Prostate gland (tissue), 2 donors: ENCODE measurements around the gene GRB10. TPM values are rescaled to one million over a fixed set of nuclear protein-coding genes. Genes with fewer than 3 reads are reported as not detected.

Experiments used
- DNase-seq: peaks from one replicate; pipeline ENCODE4 v3.0.0-alpha.2; 2019; ENCODE audit warnings: low spot score
- H3K27ac ChIP-seq, 2 donors: fragments of 200-600 bp; sonication (generic); 2 replicates each; pipeline ENCODE4 v1.5.1; 2017 to 2019
- H3K27me3 ChIP-seq: fragments of 200-600 bp; sonication (generic); replicated peaks from 2 replicates; pipeline ENCODE4 v1.5.1; 2019; ENCODE audit not compliant: insufficient read depth
- H3K36me3 ChIP-seq, 2 donors: fragments of 200-600 bp; sonication (generic); 1 replicate in 1 of 2; 2 replicates in 1 of 2; pipeline versions ENCODE4 v1.5.1 to v1.8.1; 2017 to 2019
- H3K4me1 ChIP-seq: fragments of 200-600 bp; sonication (generic); replicated peaks from 2 replicates; pipeline ENCODE4 v1.5.1; 2019
- H3K4me3 ChIP-seq, 2 donors: fragments of 200-600 bp; sonication (generic); 2 replicates each; pipeline ENCODE4 v1.5.1; 2017 to 2019
- H3K9me3 ChIP-seq: fragments of 200-600 bp; sonication (generic); 2 replicates; pipeline ENCODE4 v1.5.1; 2017
- CTCF ChIP-seq, 4 experiments: fragments of 200-600 bp in 2 of 4; fragments of 450-650 bp in 2 of 4; sonication (generic) in 2 of 4; IDR thresholded peaks; 1 replicate in 3 of 4; 2 replicates in 1 of 4; pipeline ENCODE4 v1.5.1; 2016 to 2019; ENCODE audit warnings: antibody characterized with exemption in 4 of 4, mild to moderate bottlenecking in 2 of 4, moderate library complexity in 2 of 4
- POLR2A ChIP-seq: fragments of 450-650 bp; IDR thresholded peaks from one replicate; pipeline ENCODE4 v1.6.1; 2016; ENCODE audit warnings: antibody characterized with exemption, mild to moderate bottlenecking
- POLR2AphosphoS5 ChIP-seq: sonication (generic); formaldehyde crosslinking; IDR thresholded peaks from one replicate; pipeline ENCODE4 v1.6.1; 2017; ENCODE audit warnings: antibody characterized with exemption
- WGBS: methylation state at CpG from one replicate; pipeline ENCODE4 v1.1.5; 2018; 5-methylcytosine and 5-hydroxymethylcytosine counted together
- intact Hi-C: fragments of 100-400 bp; cut with DNase I; formaldehyde crosslinking; loops from one replicate; pipeline ENCODE4 v1.14.2; 2022
- total RNA-seq, 2 donors: library from RNA; depleted of rRNA; stranded (reverse); fragments of >200 nt; gene quantifications; one replicate each; pipeline ENCODE4 v1.1.0, GENCODE V29; 2016

GRB10 gene
- total RNA-seq, 2 donors from 2014 or later, result 54.3 to 63.1 TPM

- WGBS, result 87% methylated on average over 4 of the region's 4 CpGs
- Histone ChIP-seq H3K9me3 (no peaks in the 10 kb centered on the region), H3K36me3 (no peaks in the 10 kb centered on the region), H3K4me3 (no peak overlapping the region), H3K27ac (no peak overlapping the region), H3K27me3 (no peaks in the 10 kb centered on the region), H3K4me1 (peaks cover 5% of the 10 kb centered on the region)
- intact Hi-C loops, result no loop called here
- no peak for DNase-seq
- no peak for TF ChIP-seq POLR2A
- no peak for TF ChIP-seq POLR2AphosphoS5
- no peak for TF ChIP-seq CTCF (IDR thresholded peaks at IDR 0.05)
These were observed 67.8 kb downstream of the GRB10 start for GRCh38 chr7:50714857-50715256.

GRCh38 chr7:50713123-50713965 is 69.4 kb downstream of the GRB10 start:
- TF ChIP-seq POLR2A (no peak), CTCF (IDR thresholded peaks at IDR 0.05) (no peak), POLR2AphosphoS5 (no peak)
- no peak overlapping the region for H3K27ac ChIP-seq
- no peaks in the 10 kb centered on the region for H3K9me3 ChIP-seq
- DNase-seq, result no peak
- intact Hi-C loops, result no loop called here
- H3K4me1 ChIP-seq, result peaks cover 5% of the 10 kb centered on the region
- H3K36me3 ChIP-seq, result no peaks in the 10 kb centered on the region
- no peaks in the 10 kb centered on the region for H3K27me3 ChIP-seq
- no peak overlapping the region for H3K4me3 ChIP-seq
- WGBS, result 81% methylated on average over 5 of the region's 5 CpGs

- TF ChIP-seq CTCF (IDR thresholded peaks at IDR 0.05), result no peak
- TF ChIP-seq POLR2A, result no peak
- TF ChIP-seq POLR2AphosphoS5, result no peak
- Histone ChIP-seq H3K4me3 (no peak overlapping the region), H3K9me3 (no peaks in the 10 kb centered on the region), H3K36me3 (no peaks in the 10 kb centered on the region), H3K27me3 (no peaks in the 10 kb centered on the region), H3K4me1 (peaks cover 5% of the 10 kb centered on the region), H3K27ac (no peak overlapping the region)
- 61% methylated on average over 3 of the region's 3 CpGs for WGBS
- intact Hi-C loops, result no loop called here
- DNase-seq, result no peak
These were observed 70.2 kb downstream of the GRB10 start for GRCh38 chr7:50712252-50713122.

GRCh38 chr7:50711271-50712175 is 71.2 kb downstream of the GRB10 start:
- H3K36me3 ChIP-seq, result no peaks in the 10 kb centered on the region

More at GRCh38 chr7:50711271-50712175, 71.2 kb downstream of the GRB10 start:
- no peak for TF ChIP-seq POLR2A
- no peak for TF ChIP-seq POLR2AphosphoS5
- no peak for TF ChIP-seq CTCF (IDR thresholded peaks at IDR 0.05)
- Histone ChIP-seq H3K9me3 (no peaks in the 10 kb centered on the region), H3K4me3 (no peak overlapping the region), H3K27me3 (no peaks in the 10 kb centered on the region), H3K4me1 (peaks cover 5% of the 10 kb centered on the region), H3K27ac (peak overlapping the region in 1 of 2 donors; percentile 16)
- 75% methylated on average over 14 of the region's 14 CpGs for WGBS
- DNase-seq, result peak; percentile 34
- intact Hi-C loops, result no loop called here
